ENCODE results near the gene CC2D1B. TPM values are rescaled to one million over a fixed set of nuclear protein-coding genes. Genes with fewer than 3 reads are reported as not detected.

The CC2D1B gene
- total RNA-seq, 2 donors from 2014 or later: 23.6 to 48.5 TPM

- 61 to 64% methylated on average over 2 of the region's 2 CpGs for WGBS, 2 donors
- ATAC-seq (no peak), DNase-seq (no peak)
- Histone ChIP-seq H3K36me3 (replicated peaks in 1 of 2; ENCODE audit: insufficient read depth in 1 of 2, low read depth in 2 of 2) (peaks cover 0 to 2% of the 10 kb centered on the region in 2 donors), H3K27ac (no peak overlapping the region), H3K27me3 (no peaks in the 10 kb centered on the region), H3K9me3 (no peaks in the 10 kb centered on the region), H3K4me3 (no peak overlapping the region), H3K4me1 (no peaks in the 10 kb centered on the region)
- no peak for TF ChIP-seq CTCF (IDR thresholded peaks at IDR 0.05)
- no peak for TF ChIP-seq POLR2A (IDR thresholded peaks at IDR 0.05)
- intact Hi-C loops (cut with DNase I): no loop called here
Observed at GRCh38 chr1:52337439-52337838, 28.6 kb downstream of the CC2D1B start.

GRCh38 chr1:52334906-52335528, 31.0 kb downstream of the CC2D1B start:
- no peak overlapping the region for H3K4me3 ChIP-seq
- H3K4me1 ChIP-seq: no peaks in the 10 kb centered on the region
- no peak for ATAC-seq
- H3K27me3 ChIP-seq: no peaks in the 10 kb centered on the region
- TF ChIP-seq POLR2A (IDR thresholded peaks at IDR 0.05) (no peak), CTCF (IDR thresholded peaks at IDR 0.05) (no peak)
- no peak for DNase-seq
- H3K9me3 ChIP-seq: no peaks in the 10 kb centered on the region
- 84 to 85% methylated on average over 3 of the region's 3 CpGs for WGBS, 2 donors
- peaks cover 0 to 2% of the 10 kb centered on the region in 2 donors for H3K36me3 ChIP-seq (replicated peaks in 1 of 2; ENCODE audit: insufficient read depth in 1 of 2, low read depth in 2 of 2)
- intact Hi-C loops (cut with DNase I): no loop called here
- H3K27ac ChIP-seq: no peak overlapping the region

- intact Hi-C loops (cut with DNase I): no loop called here
- WGBS, 2 donors: 91 to 97% methylated on average over 1 of the region's 1 CpG
- DNase-seq (no peak), ATAC-seq (no peak)
- no peak for TF ChIP-seq POLR2A (IDR thresholded peaks at IDR 0.05)
- TF ChIP-seq CTCF (IDR thresholded peaks at IDR 0.05): no peak
- H3K27me3 ChIP-seq: no peaks in the 10 kb centered on the region
- H3K4me3 ChIP-seq: no peak overlapping the region
- H3K27ac ChIP-seq: no peak overlapping the region
- H3K4me1 ChIP-seq: no peaks in the 10 kb centered on the region
- H3K36me3 ChIP-seq (replicated peaks in 1 of 2; ENCODE audit: insufficient read depth in 1 of 2, low read depth in 2 of 2): peaks cover 0 to 2% of the 10 kb centered on the region in 2 donors
- H3K9me3 ChIP-seq: no peaks in the 10 kb centered on the region
Observed at GRCh38 chr1:52332411-52332810, 33.6 kb downstream of the CC2D1B start.

- WGBS, 2 donors: 90 to 96% methylated on average over 1 of the region's 1 CpG
- intact Hi-C loops (cut with DNase I): no loop called here
- H3K4me1 ChIP-seq: no peaks in the 10 kb centered on the region
- no peaks in the 10 kb centered on the region for H3K27me3 ChIP-seq
- DNase-seq: no peak
- no peak overlapping the region for H3K4me3 ChIP-seq
- H3K9me3 ChIP-seq: no peaks in the 10 kb centered on the region
- peaks cover 0 to 2% of the 10 kb centered on the region in 2 donors for H3K36me3 ChIP-seq (replicated peaks in 1 of 2; ENCODE audit: insufficient read depth in 1 of 2, low read depth in 2 of 2)
- TF ChIP-seq POLR2A (IDR thresholded peaks at IDR 0.05) (no peak), CTCF (IDR thresholded peaks at IDR 0.05) (no peak)
- no peak overlapping the region for H3K27ac ChIP-seq
- no peak for ATAC-seq
Observed at GRCh38 chr1:52328615-52329014, 37.4 kb downstream of the CC2D1B start.

GRCh38 chr1:52325786-52326185, 40.2 kb downstream of the CC2D1B start:
- 81 to 88% methylated on average over 5 of the region's 5 CpGs for WGBS, 2 donors
- no peak for ATAC-seq
- Histone ChIP-seq H3K4me3 (no peak overlapping the region), H3K4me1 (no peaks in the 10 kb centered on the region), H3K27ac (no peak overlapping the region), H3K27me3 (no peaks in the 10 kb centered on the region), H3K36me3 (replicated peaks in 1 of 2; ENCODE audit: insufficient read depth in 1 of 2, low read depth in 2 of 2) (no peaks in the 10 kb centered on the region), H3K9me3 (no peaks in the 10 kb centered on the region)
- no peak for DNase-seq
- TF ChIP-seq POLR2A (IDR thresholded peaks at IDR 0.05) (no peak), CTCF (IDR thresholded peaks at IDR 0.05) (no peak)
- intact Hi-C loops (cut with DNase I): no loop called here

Data from body of pancreas (tissue), 4 donors.